Thyroid gland (tissue), 4 donors: Measurements from ENCODE around the gene IFNA6.

Experiments
- CTCF ChIP-seq, 6 experiments: fragments of 200-600 bp in 3 of 6; fragments of 450-650 bp in 3 of 6; sonication (generic) in 3 of 6; IDR thresholded peaks; one replicate each; pipeline ENCODE4 v1.5.1; 2016 to 2019; ENCODE audit warnings: antibody characterized with exemption in 6 of 6, mild to moderate bottlenecking in 2 of 6, inconsistent platforms in 1 of 6, moderate library complexity in 1 of 6
- POLR2A ChIP-seq, 2 donors: fragments of 450-650 bp; IDR thresholded peaks; one replicate each; pipeline ENCODE4 v1.6.1; 2017; ENCODE audit warnings: antibody characterized with exemption in 2 of 2, mild to moderate bottlenecking in 2 of 2, moderate library complexity in 1 of 2

- no peak for TF ChIP-seq POLR2A (IDR thresholded peaks at IDR 0.05)
- TF ChIP-seq CTCF (IDR thresholded peaks at IDR 0.05), result no peak
Observed at GRCh38 chr9:21333226-21333625, 17.5 kb downstream of the IFNA6 start.
